Esophagus squamous epithelium (tissue), 5 donors: Measurements from ENCODE around the gene ANKRD11. TPM values are rescaled to one million over a fixed set of nuclear protein-coding genes. Genes with fewer than 3 reads are reported as not detected.

Experiments
- DNase-seq: peaks from one replicate; lab custom pipeline; 2025; lab: John Stamatoyannopoulos, UW
- H3K27ac ChIP-seq, 4 donors: fragments of 200-600 bp; sonication (generic); one replicate each; pipeline ENCODE4 v1.5.1; 2016 to 2019; ENCODE audit warnings: mild to moderate bottlenecking in 1 of 4
- H3K27me3 ChIP-seq, 4 donors: fragments of 200-600 bp; sonication (generic); 1 replicate in 3 of 4; 2 replicates in 1 of 4; pipeline versions ENCODE4 v1.5.1 to v1.6.0; 2017 to 2021; ENCODE audit warnings: antibody characterized with exemption in 1 of 4
- H3K36me3 ChIP-seq, 3 donors: fragments of 200-600 bp; sonication (generic); one replicate each; pipeline ENCODE4 v1.5.1; 2016 to 2019
- H3K4me1 ChIP-seq, 3 donors: fragments of 200-600 bp; sonication (generic); one replicate each; pipeline ENCODE4 v1.5.1; 2017 to 2019
- H3K4me3 ChIP-seq, 4 donors: fragments of 200-600 bp; sonication (generic); 1 replicate in 3 of 4; 2 replicates in 1 of 4; pipeline ENCODE4 v1.5.1; 2016 to 2019; ENCODE audit warnings: mild to moderate bottlenecking in 2 of 4, moderate library complexity in 1 of 4
- H3K9me3 ChIP-seq, 3 donors: fragments of 200-600 bp; sonication (generic); one replicate each; pipeline ENCODE4 v1.5.1; 2016 to 2019
- CTCF ChIP-seq, 6 experiments: fragments of 450-650 bp in 4 of 6; fragments of 200-600 bp in 2 of 6; sonication (generic) in 2 of 6; IDR thresholded peaks; one replicate each; pipeline ENCODE4 v1.5.1; 2016 to 2019; ENCODE audit warnings: antibody characterized with exemption in 6 of 6, mild to moderate bottlenecking in 4 of 6, moderate library complexity in 4 of 6
- POLR2A ChIP-seq, 4 donors: fragments of 450-650 bp; IDR thresholded peaks; one replicate each; pipeline ENCODE4 v1.6.1; 2017; ENCODE audit warnings: antibody characterized with exemption in 4 of 4, mild to moderate bottlenecking in 4 of 4, moderate library complexity in 3 of 4
- WGBS, 2 donors: methylation state at CpG; one replicate each; pipeline ENCODE4 v1.1.5; 2018; 5-methylcytosine and 5-hydroxymethylcytosine counted together
- intact Hi-C: fragments of 100-400 bp; cut with DNase I; formaldehyde crosslinking; loops from one replicate; pipeline ENCODE4 v1.15.0; 2022
- total RNA-seq, 4 donors: library from RNA; depleted of rRNA; stranded (reverse); fragments of >200 nt; gene quantifications; one replicate each; pipeline ENCODE4 v1.1.0, GENCODE V29; 2016
- donor health status: DM: yes; HTN: yes; CAD: no.

Gene ANKRD11
- total RNA-seq, 4 donors from 2014 or later, result 51.0 to 72.7 (median 66.9) TPM

GRCh38 chr16:89377453-89377848 lies 112.9 kb downstream of the ANKRD11 start:
- TF ChIP-seq POLR2A (IDR thresholded peaks at IDR 0.05) (no peak), CTCF (IDR thresholded peaks at IDR 0.05) (no peak)
- Histone ChIP-seq H3K4me1 (peaks cover 25 to 92% (median 49%) of the 10 kb centered on the region in 3 donors), H3K36me3 (peaks cover 0 to 10% (median 0%) of the 10 kb centered on the region in 3 donors), H3K9me3 (peaks cover 0 to 7% (median 0%) of the 10 kb centered on the region in 3 donors), H3K27me3 (no peaks in the 10 kb centered on the region), H3K4me3 (no peak overlapping the region), H3K27ac (peak overlapping the region in 2 of 4 donors; percentile 36 to 48)
- intact Hi-C loops, result no loop called here
- WGBS, 2 donors, result 86 to 89% methylated on average over 8 of the region's 8 CpGs
- DNase-seq, result no peak

GRCh38 chr16:89376812-89377452 lies 113.4 kb downstream of the ANKRD11 start:
- intact Hi-C loops, result no loop called here
- Histone ChIP-seq H3K27ac (peak overlapping the region in 3 of 4 donors; percentile 9 to 48 (median 36)), H3K9me3 (peaks cover 0 to 7% (median 0%) of the 10 kb centered on the region in 3 donors), H3K36me3 (peaks cover 0 to 15% (median 0%) of the 10 kb centered on the region in 3 donors), H3K4me3 (no peak overlapping the region), H3K4me1 (peaks cover 20 to 90% (median 44%) of the 10 kb centered on the region in 3 donors), H3K27me3 (no peaks in the 10 kb centered on the region)
- no peak for DNase-seq
- WGBS, 2 donors, result 49 to 84% methylated on average over 4 to 8 of the region's 8 CpGs
- TF ChIP-seq CTCF (IDR thresholded peaks at IDR 0.05), result no peak
- TF ChIP-seq POLR2A (IDR thresholded peaks at IDR 0.05), result no peak

- no peaks in the 10 kb centered on the region for H3K27me3 ChIP-seq
- no peak for DNase-seq
- no peak for TF ChIP-seq CTCF (IDR thresholded peaks at IDR 0.05)
- no peak for TF ChIP-seq POLR2A (IDR thresholded peaks at IDR 0.05)
- peaks cover 0 to 28% (median 0%) of the 10 kb centered on the region in 3 donors for H3K36me3 ChIP-seq
- H3K4me3 ChIP-seq, result no peak overlapping the region
- H3K27ac ChIP-seq, result no peak overlapping the region
- WGBS, 2 donors, result 91 to 95% methylated on average over 9 to 10 of the region's 10 CpGs
- intact Hi-C loops, result no loop called here
- peaks cover 17 to 90% (median 36%) of the 10 kb centered on the region in 3 donors for H3K4me1 ChIP-seq
- H3K9me3 ChIP-seq, result peaks cover 0 to 7% (median 0%) of the 10 kb centered on the region in 3 donors
These were observed 114.7 kb downstream of the ANKRD11 start for GRCh38 chr16:89375686-89376085.

- H3K9me3 ChIP-seq, result peaks cover 0 to 7% (median 0%) of the 10 kb centered on the region in 3 donors
- TF ChIP-seq POLR2A (IDR thresholded peaks at IDR 0.05) (no peak), CTCF (IDR thresholded peaks at IDR 0.05) (no peak)
- peak overlapping the region in 3 of 4 donors; percentile 21 to 45 (median 24) for H3K27ac ChIP-seq
- peaks cover 0 to 32% (median 0%) of the 10 kb centered on the region in 3 donors for H3K36me3 ChIP-seq
- H3K27me3 ChIP-seq, result no peaks in the 10 kb centered on the region
- no peak overlapping the region for H3K4me3 ChIP-seq
- H3K4me1 ChIP-seq, result peaks cover 17 to 90% (median 35%) of the 10 kb centered on the region in 3 donors
- intact Hi-C loops, result no loop called here
- WGBS, 2 donors, result 77 to 84% methylated on average over 19 of the region's 19 CpGs
- no peak for DNase-seq
These were observed 115.3 kb downstream of the ANKRD11 start for GRCh38 chr16:89375021-89375420.

GRCh38 chr16:89374393-89374960 lies 115.9 kb downstream of the ANKRD11 start:
- H3K36me3 ChIP-seq, result peaks cover 0 to 32% (median 0%) of the 10 kb centered on the region in 3 donors
- no peaks in the 10 kb centered on the region for H3K27me3 ChIP-seq
- peak overlapping the region in 3 of 4 donors; percentile 7 to 45 (median 21) for H3K27ac ChIP-seq
- peak overlapping the region in 1 of 4 donors; percentile 15 for H3K4me3 ChIP-seq
- H3K4me1 ChIP-seq, result peaks cover 20 to 90% (median 37%) of the 10 kb centered on the region in 3 donors
- peaks cover 0 to 7% (median 0%) of the 10 kb centered on the region in 3 donors for H3K9me3 ChIP-seq
- 67 to 74% methylated on average over 15 to 18 of the region's 18 CpGs for WGBS, 2 donors
- DNase-seq, result no peak
- intact Hi-C loops, result no loop called here
- TF ChIP-seq POLR2A (IDR thresholded peaks at IDR 0.05) (no peak), CTCF (IDR thresholded peaks at IDR 0.05) (no peak)
